Prostate gland (tissue), 2 donors: ENCODE results near the gene FAM200C. TPM values are rescaled to one million over a fixed set of nuclear protein-coding genes. Genes with fewer than 3 reads are reported as not detected.

Experiments used
- DNase-seq: peaks from one replicate; pipeline ENCODE4 v3.0.0-alpha.2; 2019; ENCODE audit warnings: low spot score
- H3K27ac ChIP-seq, 2 donors: fragments of 200-600 bp; sonication (generic); 2 replicates each; pipeline ENCODE4 v1.5.1; 2017 to 2019
- H3K27me3 ChIP-seq: fragments of 200-600 bp; sonication (generic); replicated peaks from 2 replicates; pipeline ENCODE4 v1.5.1; 2019; ENCODE audit not compliant: insufficient read depth
- H3K36me3 ChIP-seq, 2 donors: fragments of 200-600 bp; sonication (generic); 1 replicate in 1 of 2; 2 replicates in 1 of 2; pipeline versions ENCODE4 v1.5.1 to v1.8.1; 2017 to 2019
- H3K4me1 ChIP-seq: fragments of 200-600 bp; sonication (generic); replicated peaks from 2 replicates; pipeline ENCODE4 v1.5.1; 2019
- H3K4me3 ChIP-seq, 2 donors: fragments of 200-600 bp; sonication (generic); 2 replicates each; pipeline ENCODE4 v1.5.1; 2017 to 2019
- H3K9me3 ChIP-seq: fragments of 200-600 bp; sonication (generic); 2 replicates; pipeline ENCODE4 v1.5.1; 2017
- CTCF ChIP-seq, 4 experiments: fragments of 200-600 bp in 2 of 4; fragments of 450-650 bp in 2 of 4; sonication (generic) in 2 of 4; IDR thresholded peaks; 1 replicate in 3 of 4; 2 replicates in 1 of 4; pipeline ENCODE4 v1.5.1; 2016 to 2019; ENCODE audit warnings: antibody characterized with exemption in 4 of 4, mild to moderate bottlenecking in 2 of 4, moderate library complexity in 2 of 4
- POLR2A ChIP-seq: fragments of 450-650 bp; IDR thresholded peaks from one replicate; pipeline ENCODE4 v1.6.1; 2016; ENCODE audit warnings: antibody characterized with exemption, mild to moderate bottlenecking
- POLR2AphosphoS5 ChIP-seq: sonication (generic); formaldehyde crosslinking; IDR thresholded peaks from one replicate; pipeline ENCODE4 v1.6.1; 2017; ENCODE audit warnings: antibody characterized with exemption
- WGBS: methylation state at CpG from one replicate; pipeline ENCODE4 v1.1.5; 2018; 5-methylcytosine and 5-hydroxymethylcytosine counted together
- intact Hi-C: fragments of 100-400 bp; cut with DNase I; formaldehyde crosslinking; loops from one replicate; pipeline ENCODE4 v1.14.2; 2022
- total RNA-seq, 2 donors: library from RNA; depleted of rRNA; stranded (reverse); fragments of >200 nt; gene quantifications; one replicate each; pipeline ENCODE4 v1.1.0, GENCODE V29; 2016

Gene FAM200C
- total RNA-seq, 2 donors from 2014 or later = 6.3 to 8.6 TPM

- TF ChIP-seq CTCF (IDR thresholded peaks at IDR 0.05) (no peak), POLR2A (no peak), POLR2AphosphoS5 (no peak)
- 84% methylated on average over 2 of the region's 2 CpGs for WGBS
- Histone ChIP-seq H3K36me3 (no peaks in the 10 kb centered on the region), H3K27me3 (no peaks in the 10 kb centered on the region), H3K4me3 (no peak overlapping the region), H3K9me3 (no peaks in the 10 kb centered on the region), H3K4me1 (no peaks in the 10 kb centered on the region), H3K27ac (no peak overlapping the region)
- no peak for DNase-seq
- intact Hi-C loops = no loop called here
Observed at GRCh38 chr5:160367261-160367660, 32.6 kb downstream of the FAM200C start.

- no peak for DNase-seq
- H3K4me1 ChIP-seq = no peaks in the 10 kb centered on the region
- no peak overlapping the region for H3K4me3 ChIP-seq
- WGBS = 93% methylated on average over 2 of the region's 2 CpGs
- no peaks in the 10 kb centered on the region for H3K27me3 ChIP-seq
- H3K36me3 ChIP-seq = no peaks in the 10 kb centered on the region
- TF ChIP-seq POLR2AphosphoS5 (no peak), POLR2A (no peak), CTCF (IDR thresholded peaks at IDR 0.05) (no peak)
- intact Hi-C loops = no loop called here
- no peaks in the 10 kb centered on the region for H3K9me3 ChIP-seq
- no peak overlapping the region for H3K27ac ChIP-seq
Observed at GRCh38 chr5:160366230-160366629, 33.6 kb downstream of the FAM200C start.

GRCh38 chr5:160363660-160364395 is 36.0 kb downstream of the FAM200C start:
- TF ChIP-seq POLR2A = no peak
- TF ChIP-seq CTCF (IDR thresholded peaks at IDR 0.05) = no peak
- no peak for TF ChIP-seq POLR2AphosphoS5
- 60% methylated on average over 13 of the region's 13 CpGs for WGBS
- Histone ChIP-seq H3K27ac (no peak overlapping the region), H3K27me3 (no peaks in the 10 kb centered on the region), H3K36me3 (no peaks in the 10 kb centered on the region), H3K4me1 (no peaks in the 10 kb centered on the region), H3K9me3 (no peaks in the 10 kb centered on the region), H3K4me3 (no peak overlapping the region)
- intact Hi-C loops = no loop called here
- no peak for DNase-seq

GRCh38 chr5:160363211-160363610 is 36.6 kb downstream of the FAM200C start:
- no peaks in the 10 kb centered on the region for H3K36me3 ChIP-seq
- WGBS = 45% methylated on average over 3 of the region's 3 CpGs
- H3K4me1 ChIP-seq = no peaks in the 10 kb centered on the region
- no peak overlapping the region for H3K4me3 ChIP-seq
- intact Hi-C loops = no loop called here
- H3K27me3 ChIP-seq = no peaks in the 10 kb centered on the region
- TF ChIP-seq POLR2A = no peak
- TF ChIP-seq POLR2AphosphoS5 = no peak
- no peak for TF ChIP-seq CTCF (IDR thresholded peaks at IDR 0.05)
- H3K27ac ChIP-seq = no peak overlapping the region
- DNase-seq = no peak
- H3K9me3 ChIP-seq = no peaks in the 10 kb centered on the region

- Histone ChIP-seq H3K36me3 (no peaks in the 10 kb centered on the region), H3K4me1 (no peaks in the 10 kb centered on the region), H3K27me3 (no peaks in the 10 kb centered on the region), H3K4me3 (no peak overlapping the region), H3K27ac (no peak overlapping the region), H3K9me3 (no peaks in the 10 kb centered on the region)
- intact Hi-C loops = no loop called here
- TF ChIP-seq POLR2A (no peak), CTCF (IDR thresholded peaks at IDR 0.05) (no peak), POLR2AphosphoS5 (no peak)
- no peak for DNase-seq
- WGBS = 84% methylated on average over 9 of the region's 9 CpGs
Observed at GRCh38 chr5:160361624-160362228, 38.1 kb downstream of the FAM200C start.
